Activated gamma-delta T cell (primary cell): Measurements from ENCODE around the gene PRUNE2.
"Not testable (repeated sequence)": the region's sequence is repeated elsewhere in the genome, so short reads cannot be mapped to it uniquely, and the experiment has no call there.

ENCODE experiments used
- DNase-seq: peaks from one replicate; lab custom pipeline; 2025; lab: John Stamatoyannopoulos, UW

The PRUNE2 gene

GRCh38 chr9:76598981-76599380, 306.9 kb downstream of the PRUNE2 start:
- DNase-seq, result no peak

- DNase-seq, result no peak
Measured at GRCh38 chr9:76595645-76596044, 310.3 kb downstream of the PRUNE2 start.

- DNase-seq, result no peak
Measured at GRCh38 chr9:76594764-76595424, 311.0 kb downstream of the PRUNE2 start.

GRCh38 chr9:76593961-76594735, 311.8 kb downstream of the PRUNE2 start:
- not testable (repeated sequence) for DNase-seq

GRCh38 chr9:76592974-76593347, 313.0 kb downstream of the PRUNE2 start:
- no peak for DNase-seq

GRCh38 chr9:76592091-76592973, 313.6 kb downstream of the PRUNE2 start:
- DNase-seq, result no peak

GRCh38 chr9:76591256-76591950, 314.5 kb downstream of the PRUNE2 start:
- DNase-seq, result no peak

- no peak for DNase-seq
Measured at GRCh38 chr9:76588316-76588715, 317.6 kb downstream of the PRUNE2 start.

- DNase-seq, result no peak
Measured at GRCh38 chr9:76586390-76587314, 319.3 kb downstream of the PRUNE2 start.

GRCh38 chr9:76585487-76586389, 320.2 kb downstream of the PRUNE2 start:
- DNase-seq, result no peak

GRCh38 chr9:76583256-76583655, 322.7 kb downstream of the PRUNE2 start:
- DNase-seq, result no peak

GRCh38 chr9:76581731-76582130, 324.2 kb downstream of the PRUNE2 start:
- DNase-seq, result no peak

GRCh38 chr9:76580820-76581219, 325.1 kb downstream of the PRUNE2 start:
- no peak for DNase-seq

- no peak for DNase-seq
Measured at GRCh38 chr9:76580188-76580587, 325.7 kb downstream of the PRUNE2 start.

GRCh38 chr9:76576344-76576743, 329.6 kb downstream of the PRUNE2 start:
- no peak for DNase-seq

GRCh38 chr9:76575761-76576160, 330.2 kb downstream of the PRUNE2 start:
- no peak for DNase-seq

- no peak for DNase-seq
Measured at GRCh38 chr9:76573905-76574760, 331.8 kb downstream of the PRUNE2 start.

- no peak for DNase-seq
Measured at GRCh38 chr9:76573408-76573807, 332.5 kb downstream of the PRUNE2 start.

GRCh38 chr9:76572151-76572550, 333.8 kb downstream of the PRUNE2 start:
- no peak for DNase-seq
